K562 (cell line): Measurements from ENCODE around the gene RAB25. TPM values are rescaled to one million over a fixed set of nuclear protein-coding genes. Genes with fewer than 3 reads are reported as not detected.
"Not testable (repeated sequence)": the region's sequence is repeated elsewhere in the genome, so short reads cannot be mapped to it uniquely, and the experiment has no call there.

Experiments used
- ATAC-seq: fragments of 200-7000 bp; cut with Tn5 transposase; 3 replicates; pipeline ENCODE4 v1.9.1; 2020; ENCODE audit warnings: moderate library complexity
- BruUV-seq: library from RNA; stranded (reverse); fragments of 400-500 nt; replicated peaks from 2 replicates; lab custom pipeline; 2021; lab: Mats Ljungman, UMichigan
- CTCF ChIA-PET: fragments of 300-600 bp; formaldehyde crosslinking; extraction: SDS; loops from one replicate; lab custom pipeline; 2021; ENCODE audit warnings: low intra/inter-chr PET ratio; lab: Yijun Ruan, JAX
- POLR2A ChIA-PET: fragments of 300-600, 350-650 bp; sonication (Branson Sonifier 250); formaldehyde crosslinking; extraction: SDS; loops from one replicate; lab custom pipeline; 2021; ENCODE audit warnings: antibody characterized with exemption, inconsistent platforms; lab: Yijun Ruan, JAX
- DNase-seq, 4 experiments: peaks; one replicate each; pipeline versions ENCODE4 v3.0.0 to v3.0.0-alpha.2; 2011 to 2018; ENCODE audit warnings: low spot score in 3 of 4, mixed read lengths in 3 of 4; ENCODE audit errors: extremely low read depth in 1 of 4
- FAIRE-seq: peaks from 2 replicates; lab custom pipeline; 2011; peaks lifted over from hg19 to GRCh38; lab: Jason Lieb, UNC
- H2AFZ ChIP-seq: 2 replicates; pipeline ENCODE4 v1.6.0; 2011; ENCODE audit warnings: low read depth, low read length, control low read depth, inconsistent platforms
- H3K27ac ChIP-seq: fragments of 200-600 bp; 3 replicates; pipeline ENCODE4 v1.8.0; 2011; ENCODE audit warnings: low read depth, mild to moderate bottlenecking, control low read depth, inconsistent platforms, low read length, moderate library complexity, mixed read lengths; ENCODE audit errors: extremely low read depth
- H3K27me3 ChIP-seq, 2 experiments: fragments of 300-600 bp in 1 of 2; 2 replicates in 1 of 2; 3 replicates in 1 of 2; pipeline versions ENCODE4 v1.6.0 to v1.8.0; 2011; ENCODE audit warnings: inconsistent platforms in 2 of 2, low read length in 2 of 2, mild to moderate bottlenecking in 1 of 2, mixed read lengths in 1 of 2, moderate library complexity in 1 of 2; ENCODE audit not compliant: control insufficient read depth in 2 of 2, insufficient read depth in 2 of 2
- H3K36me3 ChIP-seq: fragments of 300-600 bp; 3 replicates; pipeline ENCODE4 v1.8.0; 2011; ENCODE audit warnings: mild to moderate bottlenecking, low read length, inconsistent platforms; ENCODE audit not compliant: control insufficient read depth, insufficient read depth
- H3K4me1 ChIP-seq, 2 experiments: fragments of 200-600 bp in 1 of 2; replicated peaks in 1 of 2; 2 replicates in 1 of 2; 3 replicates in 1 of 2; pipeline versions ENCODE4 v1.5.1 to v1.8.0; 2011; ENCODE audit warnings: inconsistent platforms in 2 of 2, low read length in 2 of 2, mild to moderate bottlenecking in 1 of 2, mixed read lengths in 1 of 2, moderate library complexity in 1 of 2; ENCODE audit not compliant: control insufficient read depth in 2 of 2, insufficient read depth in 2 of 2
- H3K4me2 ChIP-seq: 2 replicates; pipeline ENCODE4 v1.6.1; 2011; ENCODE audit warnings: low read length, control low read depth, inconsistent platforms, mixed read lengths; ENCODE audit not compliant: insufficient read depth
- H3K4me3 ChIP-seq: fragments of 200-600 bp; sonication (generic), shearing (Covaris generic); 2 replicates; pipeline ENCODE4 v1.5.1; 2016; ENCODE audit warnings: control low read depth, inconsistent platforms
- H3K79me2 ChIP-seq: fragments of 200-600 bp; 3 replicates; pipeline ENCODE4 v1.8.0; 2011; ENCODE audit warnings: low read length, inconsistent platforms; ENCODE audit not compliant: control insufficient read depth, insufficient read depth
- H3K9ac ChIP-seq, 2 experiments: 2 replicates each; pipeline versions ENCODE4 v1.6.0 to v1.6.1; 2011; ENCODE audit warnings: low read depth in 2 of 2, low read length in 2 of 2, control low read depth in 1 of 2, inconsistent platforms in 1 of 2, mild to moderate bottlenecking in 1 of 2, mixed read lengths in 1 of 2; ENCODE audit not compliant: insufficient read depth in 1 of 2
- H3K9me1 ChIP-seq: one replicate; pipeline ENCODE4 v1.6.0; 2011; ENCODE audit warnings: inconsistent platforms, mild to moderate bottlenecking, low read length, moderate library complexity; ENCODE audit not compliant: control insufficient read depth, insufficient read depth
- H3K9me3 ChIP-seq: replicated peaks from 2 replicates; pipeline ENCODE4 v1.5.1; 2011; ENCODE audit warnings: low read depth, low read length, inconsistent platforms; ENCODE audit not compliant: control insufficient read depth, insufficient read depth
- H4K20me1 ChIP-seq: replicated peaks from 2 replicates; pipeline ENCODE4 v1.6.1; 2011; ENCODE audit warnings: low read length, inconsistent platforms, mixed read lengths; ENCODE audit not compliant: control insufficient read depth, insufficient read depth
- HOMEZ ChIP-seq: fragments of 250-450 bp; sonication (Bioruptor Pico); IDR thresholded peaks from 2 replicates; pipeline ENCODE4 v1.4.0; 2020; ENCODE audit warnings: mild to moderate bottlenecking, moderate library complexity
- IRF9 ChIP-seq: fragments of 450-650 bp; IDR thresholded peaks from 2 replicates; pipeline ENCODE4 v1.6.1; 2016; ENCODE audit warnings: missing biosample characterization, missing genetic modification characterization
- PTRF ChIP-seq: fragments of 450-650 bp; IDR thresholded peaks from 2 replicates; pipeline ENCODE4 v1.6.1; 2016; ENCODE audit warnings: mild to moderate bottlenecking, missing genetic modification characterization, missing compliant biosample characterization
- RFX5 ChIP-seq: IDR thresholded peaks from 2 replicates; pipeline ENCODE4 v1.6.1; 2011; ENCODE audit warnings: low read depth, mild to moderate bottlenecking, improper control_type of control experiment, low read length
- SIRT6 ChIP-seq: IDR thresholded peaks from one replicate; pipeline ENCODE4 v1.6.1; 2012; ENCODE audit warnings: low read depth, mild to moderate bottlenecking, control low read depth, inconsistent platforms, low read length, moderate library complexity
- TCF15 ChIP-seq: fragments of 250-450 bp; sonication (Bioruptor Pico); IDR thresholded peaks from 2 replicates; pipeline ENCODE4 v1.8.0; 2022; ENCODE audit warnings: moderate library complexity, mild to moderate bottlenecking, inconsistent platforms
- THRA ChIP-seq: fragments of 450-650 bp; IDR thresholded peaks from 2 replicates; pipeline ENCODE4 v1.6.1; 2017; ENCODE audit warnings: mild to moderate bottlenecking, moderate library complexity
- XRCC3 ChIP-seq: fragments of 450-650 bp; IDR thresholded peaks from 2 replicates; pipeline ENCODE4 v1.6.1; 2017; ENCODE audit warnings: mild to moderate bottlenecking, moderate library complexity
- ZNF408 ChIP-seq: fragments of 250-450 bp; sonication (Bioruptor Pico); IDR thresholded peaks from 2 replicates; pipeline ENCODE4 v1.4.0; 2020; ENCODE audit warnings: low read depth, mild to moderate bottlenecking, moderate library complexity
- ZNF583 ChIP-seq: fragments of 250-450 bp; sonication (Bioruptor Pico); IDR thresholded peaks from 2 replicates; pipeline ENCODE4 v1.4.0; 2020
- WGBS: fragments of 100-300 bp; shearing (Covaris generic); methylation state at CpG from one replicate; pipeline ENCODE4 v1.1.6; 2016; ENCODE audit warnings: low coverage, mixed read lengths; ENCODE audit not compliant: insufficient coverage; ENCODE audit errors: missing lambda C conversion rate; 5-methylcytosine and 5-hydroxymethylcytosine counted together
- in situ Hi-C: fragments of 300-500 bp; cut with MboI; formaldehyde crosslinking; loops from 4 replicates; pipeline ENCODE4 v1.15.0; 2018; ENCODE audit warnings: inconsistent platforms, mixed read lengths
- intact Hi-C: fragments of 100-400 bp; cut with micrococcal nuclease; formaldehyde crosslinking; loops from 2 replicates; pipeline ENCODE4 v1.14.2; 2022
- polyA plus RNA-seq, 8 experiments: library from polyadenylated mRNA; depleted of rRNA in 4 of 8; stranded (reverse) in 5 of 8; unstranded in 3 of 8; fragments of >200 nt; fragmentation: Nextera tagmentation in 2 of 8; fragmentation: Illumina TruSeq in 1 of 8; extraction: Ambion mirVana in 2 of 8; extraction: Trizol in 1 of 8; gene quantifications; 2 replicates each; pipeline versions ENCODE4 v1.2.1 to v1.2.3, GENCODE V29; 2011 to 2014; ENCODE audit warnings: inconsistent platforms in 1 of 8, missing spikeins in 1 of 8
- total RNA-seq, 7 experiments: library from RNA; depleted of rRNA in 6 of 7; stranded (reverse); fragments of >200 nt in 6 of 7; fragmentation: Illumina TruSeq in 2 of 7; extraction: Trizol in 2 of 7; gene quantifications; 2 replicates each; pipeline versions ENCODE4 v1.2.1 to v1.2.3, GENCODE V29; 2011 to 2021; ENCODE audit warnings: low replicate concordance in 1 of 7

RAB25 gene
- total and polyA plus RNA-seq, 9 of the 15 experiments (the other 6 are each of a cell fraction or from before 2014, with no cell fraction given): 0.10 to 0.27 (median 0.13) TPM; not detected in 6

DNA sequence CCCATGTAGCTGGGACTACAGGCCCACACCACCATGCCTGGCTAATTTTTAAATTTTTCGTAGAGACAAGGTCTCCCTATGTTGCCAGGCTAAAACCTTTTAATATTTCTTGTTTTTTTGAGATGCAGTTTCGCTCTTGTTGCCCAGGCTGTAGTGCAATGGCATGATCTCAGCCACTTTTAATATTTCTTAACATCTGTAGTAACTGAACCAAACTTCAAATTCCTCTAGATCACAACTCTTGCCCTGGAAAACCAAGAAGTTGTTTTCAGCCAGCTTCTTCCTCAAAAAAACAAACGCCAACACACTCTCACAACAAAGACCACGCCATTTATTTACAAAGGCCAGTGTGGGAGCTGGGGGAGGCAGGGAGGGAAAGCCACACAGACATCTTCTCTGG lies 26.0 kb upstream of the RAB25 start:
- intact Hi-C loops, BruUV-seq: not testable (repeated sequence)
- CTCF ChIA-PET: interaction anchor here (0.6 kb wide), 1 partner anchor 443 kb away, joined by 3 read pairs; no protein-coding TSS in a partner anchor

GRCh38 chr1:156042828-156043227 lies 18.1 kb upstream of the RAB25 start:
- Histone ChIP-seq H3K4me1 (peaks cover 4 to 11% of the 10 kb centered on the region in 2 experiments; a peak in 4 of 5 replicates), H3K4me3 (no peak overlapping the region), H4K20me1 (no peaks in the 10 kb centered on the region; the same call in 1 of the 2 replicates), H3K4me2 (no peak overlapping the region), H3K9me3 (no peaks in the 10 kb centered on the region), H3K9me1 (no peaks in the 10 kb centered on the region), H3K79me2 (no peaks in the 10 kb centered on the region), H2AFZ (no peak overlapping the region), H3K36me3 (peaks cover 73% of the 10 kb centered on the region), H3K27me3 (no peaks in the 10 kb centered on the region), H3K9ac (no peak overlapping the region), H3K27ac (no peak overlapping the region)
- FAIRE-seq (no peak), DNase-seq (no peak), ATAC-seq (no peak)
- intact Hi-C loops: no loop called here
- in situ Hi-C loops: no loop called here
- WGBS: 83% methylated on average over 3 of the region's 3 CpGs
- ChIA-PET POLR2A (interaction anchor here (1.2 to 2.5 kb wide), 2 partner anchors 10 to 11 kb away, joined by 3 to 6 read pairs; partner anchors contain the start of gene UBQLN4), CTCF (no interaction called here)
- no TSS peak for BruUV-seq
- TF ChIP-seq THRA (no peak), HOMEZ (CRISPR knock-in tag) (no peak), ZNF408 (CRISPR knock-in tag) (no peak), IRF9 (tag) (no peak), TCF15 (CRISPR knock-in tag) (no peak), XRCC3 (no peak), SIRT6 (no peak), ZNF583 (CRISPR knock-in tag) (no peak), PTRF (no peak), RFX5 (no peak)

More for the DNA sequence above, 26.0 kb upstream of the RAB25 start:
- H3K4me3 ChIP-seq, H3K4me2 ChIP-seq, ATAC-seq, H4K20me1 ChIP-seq, POLR2A ChIA-PET, H3K9me1 ChIP-seq, in situ Hi-C loops, H2AFZ ChIP-seq, H3K9ac ChIP-seq, H3K27me3 ChIP-seq, H3K4me1 ChIP-seq, H3K9me3 ChIP-seq, H3K79me2 ChIP-seq, FAIRE-seq, DNase-seq, H3K27ac ChIP-seq: not testable (repeated sequence)
- peaks cover 35% of the 10 kb centered on the region; the same call in 1 of the 3 replicates for H3K36me3 ChIP-seq
- WGBS: 72% methylated on average over 4 of the region's 4 CpGs
